Adrenal gland (tissue), 12 donors: ENCODE data around the gene RAPGEF4. TPM values are rescaled to one million over a fixed set of nuclear protein-coding genes. Genes with fewer than 3 reads are reported as not detected.

Experiments used
- DNase-seq, 7 donors: peaks; one replicate each; pipeline ENCODE4 v3.0.0-alpha.2; 2019 to 2020
- H3K27ac ChIP-seq, 5 donors: fragments of 200-600 bp; sonication (generic) in 4 of 5; 1 replicate in 3 of 5; 2 replicates in 2 of 5; pipeline versions ENCODE4 v1.5.1 to v1.8.0; 2016 to 2020; ENCODE audit warnings: mild to moderate bottlenecking in 1 of 5
- H3K27me3 ChIP-seq: fragments of 200-600 bp; 2 replicates; pipeline ENCODE4 v1.8.0; 2021
- H3K36me3 ChIP-seq, 2 donors: fragments of 200-600 bp; replicated peaks in 1 of 2; 1 replicate in 1 of 2; 2 replicates in 1 of 2; pipeline versions ENCODE4 v1.5.1 to v1.8.0; 2018 to 2022
- H3K4me1 ChIP-seq, 2 donors: fragments of 200-600 bp; replicated peaks in 1 of 2; 1 replicate in 1 of 2; 2 replicates in 1 of 2; pipeline versions ENCODE4 v1.5.1 to v1.8.0; 2018 to 2021
- H3K4me3 ChIP-seq, 4 donors: fragments of 200-600 bp; sonication (generic) in 3 of 4; one replicate each; pipeline ENCODE4 v1.5.1; 2016 to 2018
- H3K9me3 ChIP-seq, 3 donors: fragments of 200-600 bp; sonication (generic) in 1 of 3; replicated peaks in 1 of 3; 1 replicate in 2 of 3; 2 replicates in 1 of 3; pipeline versions ENCODE4 v1.5.1 to v1.8.0; 2016 to 2021
- CTCF ChIP-seq, 6 experiments: fragments of 450-650 bp in 4 of 6; fragments of 200-600 bp in 2 of 6; sonication (generic) in 1 of 6; IDR thresholded peaks; 1 replicate in 5 of 6; 2 replicates in 1 of 6; pipeline versions ENCODE4 v1.5.1 to v1.8.0; 2016 to 2021; ENCODE audit warnings: antibody characterized with exemption in 6 of 6, mild to moderate bottlenecking in 2 of 6, moderate library complexity in 1 of 6
- POLR2A ChIP-seq, 2 donors: fragments of 450-650 bp; IDR thresholded peaks; one replicate each; pipeline ENCODE4 v1.6.1; 2017; ENCODE audit warnings: antibody characterized with exemption in 2 of 2, mild to moderate bottlenecking in 2 of 2, moderate library complexity in 1 of 2
- WGBS, 4 donors: extraction: QIAGEN DNeasy Blood & Tissue Kit in 2 of 4; methylation state at CpG; one replicate each; pipeline versions ENCODE4 v1.1.5 to v1.1.7; 2013 to 2017; 5-methylcytosine and 5-hydroxymethylcytosine counted together
- intact Hi-C, 2 donors: fragments of 100-400 bp; cut with DNase I; formaldehyde crosslinking; loops; one replicate each; pipeline versions ENCODE4 v1.14.1 to v1.15.0; 2022 to 2023
- polyA plus RNA-seq, 3 donors: library from polyadenylated mRNA; stranded (reverse); fragments of 200-250 nt in 2 of 3; fragments of 350-450 nt in 1 of 3; fragmentation: Illumina TruSeq in 1 of 3; extraction: RNeasy Lipid Tissue Mini Kit (QIAGEN cat#74804) in 1 of 3; gene quantifications; one replicate each; pipeline ENCODE4 v1.2.3, GENCODE V29; 2013 to 2014
- total RNA-seq, 9 donors: library from RNA; depleted of rRNA in 4 of 9; stranded (reverse); fragments of >200 nt in 4 of 9; fragments of 120-200 nt in 1 of 9; fragmentation: NEBNext Ultra II Directional in 1 of 9; extraction: Animal tissue kit (Norgen Biotek cat#: 25700) in 1 of 9; gene quantifications; one replicate each; pipeline versions ENCODE4 v1.1.0 to v1.2.4, GENCODE V29; 2013 to 2023
- donor health status: healthy with polysubstance abuse.
- donor health status: Bipolar disorder and iron deficiency.
- donor health status: DM: yes; HTN: yes; CAD: no.
- donor health status: DM: no; HTN: no; CAD: no.
- donor health status: DM: no; HTN: no; CAD: no.
- donor health status: DM: yes; HTN: yes; CAD: no.

RAPGEF4 gene
- total and polyA plus RNA-seq, 12 donors, result 24.8 to 288 (median 101) TPM

GRCh38 chr2:173048522-173048896 is 312.9 kb downstream of the RAPGEF4 start:
- TF ChIP-seq CTCF (IDR thresholded peaks at IDR 0.05), result no peak
- no peak for TF ChIP-seq POLR2A (IDR thresholded peaks at IDR 0.05)
- peaks cover 0 to 5% of the 10 kb centered on the region in 2 donors for H3K36me3 ChIP-seq
- no peaks in the 10 kb centered on the region for H3K27me3 ChIP-seq
- H3K4me3 ChIP-seq, result no peak overlapping the region
- peaks cover 10 to 16% of the 10 kb centered on the region in 2 donors for H3K4me1 ChIP-seq
- 92 to 96% (median 95%) methylated on average over 3 of the region's 3 CpGs for WGBS, 4 donors
- H3K9me3 ChIP-seq, result no peaks in the 10 kb centered on the region
- peak overlapping the region in 4 of 5 donors; percentile 1 to 77 (median 54) for H3K27ac ChIP-seq
- intact Hi-C loops, result no loop called here
- no peak for DNase-seq

GRCh38 chr2:173048897-173049661 is 313.4 kb downstream of the RAPGEF4 start:
- WGBS, 4 donors, result 16 to 29% (median 21%) methylated on average over 4 of the region's 4 CpGs
- Histone ChIP-seq H3K4me3 (no peak overlapping the region), H3K4me1 (peaks cover 10 to 16% of the 10 kb centered on the region in 2 donors), H3K27ac (peak overlapping the region; percentile 16 to 77 (median 45)), H3K36me3 (peaks cover 0 to 5% of the 10 kb centered on the region in 2 donors), H3K9me3 (no peaks in the 10 kb centered on the region), H3K27me3 (no peaks in the 10 kb centered on the region)
- TF ChIP-seq POLR2A (IDR thresholded peaks at IDR 0.05), result no peak
- TF ChIP-seq CTCF (IDR thresholded peaks at IDR 0.05), result no peak
- DNase-seq, result peak; percentile 40 to 81 (median 77)
- intact Hi-C loops, result no loop called here

- TF ChIP-seq POLR2A (IDR thresholded peaks at IDR 0.05) (no peak), CTCF (IDR thresholded peaks at IDR 0.05) (no peak)
- 88 to 97% (median 93%) methylated on average over 3 of the region's 3 CpGs for WGBS, 4 donors
- Histone ChIP-seq H3K27me3 (no peaks in the 10 kb centered on the region), H3K4me1 (peaks cover 10 to 16% of the 10 kb centered on the region in 2 donors), H3K9me3 (no peaks in the 10 kb centered on the region), H3K36me3 (peaks cover 0 to 5% of the 10 kb centered on the region in 2 donors), H3K4me3 (no peak overlapping the region), H3K27ac (peak overlapping the region in 4 of 5 donors; percentile 39 to 77 (median 58))
- no peak for DNase-seq
- intact Hi-C loops, result no loop called here
Measured at GRCh38 chr2:173049831-173050230, 314.2 kb downstream of the RAPGEF4 start.

- H3K4me1 ChIP-seq, result peaks cover 10 to 16% of the 10 kb centered on the region in 2 donors
- H3K36me3 ChIP-seq, result peaks cover 0 to 5% of the 10 kb centered on the region in 2 donors
- no peak overlapping the region for H3K4me3 ChIP-seq
- no peaks in the 10 kb centered on the region for H3K9me3 ChIP-seq
- TF ChIP-seq POLR2A (IDR thresholded peaks at IDR 0.05) (no peak), CTCF (IDR thresholded peaks at IDR 0.05) (no peak)
- H3K27ac ChIP-seq, result no peak overlapping the region
- intact Hi-C loops, result no loop called here
- 89 to 94% (median 90%) methylated on average over 4 of the region's 4 CpGs for WGBS, 4 donors
- H3K27me3 ChIP-seq, result no peaks in the 10 kb centered on the region
- no peak for DNase-seq
Measured at GRCh38 chr2:173050684-173051083, 315.0 kb downstream of the RAPGEF4 start.
